DMS153 (cell line): ENCODE measurements around the gene H6PD.

Experiments
- DNase-seq: peaks from one replicate; lab custom pipeline; 2025; lab: John Stamatoyannopoulos, UW

Gene H6PD

DNA sequence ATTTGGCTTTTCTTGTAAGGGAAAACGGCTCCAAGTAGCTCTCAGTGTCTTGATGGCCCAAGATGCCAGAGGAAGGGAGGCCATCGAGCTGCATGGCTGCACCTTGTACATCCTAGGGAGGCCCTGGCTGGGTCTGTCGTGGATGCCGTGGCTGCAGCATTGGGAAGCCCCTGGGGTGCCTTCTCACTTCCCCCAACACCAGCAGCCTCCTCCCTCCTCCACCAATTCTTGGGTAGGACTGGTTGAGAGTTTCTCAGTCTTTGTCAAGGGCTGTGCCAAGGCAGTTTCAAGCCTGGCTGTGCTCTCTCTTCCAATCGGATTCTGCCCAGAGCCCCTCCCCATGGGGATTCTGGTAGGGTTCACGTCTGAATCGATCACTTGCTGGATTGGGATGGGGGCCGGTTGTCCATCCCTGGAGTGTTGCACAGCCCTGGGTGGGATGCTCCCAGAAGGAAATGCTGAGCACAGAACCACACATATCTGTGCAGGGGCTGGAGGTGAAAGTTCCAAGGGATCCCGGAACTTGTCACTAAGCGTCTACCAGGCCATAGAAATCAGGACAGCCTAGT, 44.1 kb downstream of the H6PD start:
- DNase-seq = no peak

DNA sequence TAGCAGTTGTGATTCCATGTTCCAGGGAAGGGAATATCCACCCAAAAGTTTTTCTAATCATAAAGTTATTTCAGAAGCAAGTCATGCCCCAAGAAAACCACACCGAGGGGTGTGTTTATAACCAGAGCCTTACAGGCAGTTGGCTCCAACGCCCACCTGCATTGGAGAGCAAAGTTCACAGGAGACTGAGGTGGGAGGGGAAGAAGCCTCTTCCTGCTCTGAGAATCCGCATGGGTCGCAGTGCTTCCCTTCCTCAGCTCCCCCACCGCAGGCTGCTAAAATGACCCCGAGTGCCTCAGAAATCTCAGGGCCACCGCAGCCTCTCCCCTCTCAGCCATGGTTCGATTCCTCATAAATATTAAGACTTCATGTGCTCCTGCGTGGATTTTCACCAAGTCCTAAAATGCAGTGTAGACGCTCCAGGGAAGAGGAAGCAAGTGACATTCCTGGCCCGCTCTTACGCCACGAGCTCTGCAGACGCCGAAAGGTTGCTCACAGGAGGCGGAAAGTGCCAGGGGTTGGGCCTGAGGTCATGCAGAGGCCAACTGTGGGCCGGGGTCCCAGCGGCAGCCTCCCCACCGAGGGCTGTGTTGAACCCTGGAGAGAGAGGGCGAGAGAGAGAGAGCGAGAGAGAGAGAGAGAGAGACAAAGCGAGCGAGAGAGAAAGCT, 44.7 kb downstream of the H6PD start:
- no peak for DNase-seq

DNA sequence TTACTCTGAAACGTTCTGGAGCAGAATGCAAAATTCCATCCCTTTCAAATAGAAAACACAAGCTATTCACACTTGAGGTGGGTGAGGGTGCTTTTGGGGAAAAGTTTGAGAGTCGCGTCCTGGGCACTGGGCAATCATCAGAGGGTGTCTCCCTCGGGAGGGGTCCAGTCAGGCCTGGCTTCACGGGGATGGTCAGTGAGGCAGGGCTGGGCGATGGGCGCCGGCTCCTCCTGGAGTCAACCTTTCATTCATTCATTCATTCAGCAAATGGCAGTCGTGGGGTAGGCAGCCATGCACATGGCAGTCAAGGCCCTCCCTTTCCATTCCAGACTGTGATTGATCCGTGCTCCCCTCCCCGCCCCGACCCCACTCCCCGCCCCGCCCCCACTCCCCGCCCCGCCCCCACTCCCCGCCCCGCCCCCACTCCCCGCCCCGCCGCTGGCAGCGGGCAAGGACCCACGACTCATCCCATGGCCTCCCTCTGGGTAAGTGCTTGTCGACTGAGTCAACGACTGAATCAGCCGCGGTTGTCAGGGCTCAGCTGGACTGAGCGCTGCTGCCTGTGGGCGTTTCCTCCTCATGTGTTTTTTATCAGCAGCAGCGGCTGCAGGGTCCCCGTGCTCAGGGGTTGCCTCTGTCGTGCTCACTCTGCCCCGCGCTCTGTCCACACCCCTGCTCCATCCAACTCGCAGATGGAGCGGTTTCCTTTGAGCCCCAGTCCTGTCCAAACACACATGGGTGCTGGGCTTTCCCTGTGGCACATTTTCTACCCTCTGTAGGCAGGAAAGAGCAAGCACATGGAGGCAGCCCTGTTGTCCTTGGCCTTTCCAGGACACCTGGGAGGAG, 45.7 kb downstream of the H6PD start:
- DNase-seq = peak; percentile 5

DNA sequence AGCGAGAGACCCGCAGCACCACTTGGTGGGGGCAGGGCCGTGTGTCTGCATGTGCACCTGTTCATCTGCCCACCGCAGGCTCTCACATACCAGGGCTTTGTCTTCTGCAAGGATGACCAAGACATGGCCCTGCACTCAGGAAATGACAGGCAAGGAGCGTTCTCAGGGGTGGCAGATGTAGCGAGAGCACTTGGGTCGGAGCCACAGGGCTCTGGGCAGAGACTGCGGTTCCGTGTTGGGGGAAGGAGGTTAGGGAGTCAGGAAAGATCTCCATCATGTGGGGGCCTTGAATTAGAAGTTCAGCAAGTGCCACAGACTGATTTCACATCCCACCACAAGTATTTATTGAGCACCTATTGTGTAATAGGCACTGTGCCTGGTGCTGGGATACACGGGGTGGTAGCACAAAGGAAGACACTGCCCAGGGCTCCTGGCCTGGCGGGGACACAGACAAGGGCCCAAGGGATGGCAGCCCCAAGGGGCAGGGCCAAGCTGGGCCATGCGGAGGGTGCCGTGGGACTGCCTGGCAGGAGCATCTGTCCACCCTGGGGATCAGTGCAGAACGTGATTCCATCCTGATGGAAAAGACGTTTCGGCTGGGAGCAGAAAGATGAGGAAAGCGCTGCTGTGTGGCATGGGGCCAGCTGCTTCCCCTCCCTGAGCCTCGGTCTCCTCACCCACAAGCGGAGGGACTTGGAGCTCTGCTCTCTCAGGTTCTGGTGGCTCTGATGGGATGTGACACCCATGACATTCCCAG, 46.7 kb downstream of the H6PD start:
- DNase-seq = no peak

DNA sequence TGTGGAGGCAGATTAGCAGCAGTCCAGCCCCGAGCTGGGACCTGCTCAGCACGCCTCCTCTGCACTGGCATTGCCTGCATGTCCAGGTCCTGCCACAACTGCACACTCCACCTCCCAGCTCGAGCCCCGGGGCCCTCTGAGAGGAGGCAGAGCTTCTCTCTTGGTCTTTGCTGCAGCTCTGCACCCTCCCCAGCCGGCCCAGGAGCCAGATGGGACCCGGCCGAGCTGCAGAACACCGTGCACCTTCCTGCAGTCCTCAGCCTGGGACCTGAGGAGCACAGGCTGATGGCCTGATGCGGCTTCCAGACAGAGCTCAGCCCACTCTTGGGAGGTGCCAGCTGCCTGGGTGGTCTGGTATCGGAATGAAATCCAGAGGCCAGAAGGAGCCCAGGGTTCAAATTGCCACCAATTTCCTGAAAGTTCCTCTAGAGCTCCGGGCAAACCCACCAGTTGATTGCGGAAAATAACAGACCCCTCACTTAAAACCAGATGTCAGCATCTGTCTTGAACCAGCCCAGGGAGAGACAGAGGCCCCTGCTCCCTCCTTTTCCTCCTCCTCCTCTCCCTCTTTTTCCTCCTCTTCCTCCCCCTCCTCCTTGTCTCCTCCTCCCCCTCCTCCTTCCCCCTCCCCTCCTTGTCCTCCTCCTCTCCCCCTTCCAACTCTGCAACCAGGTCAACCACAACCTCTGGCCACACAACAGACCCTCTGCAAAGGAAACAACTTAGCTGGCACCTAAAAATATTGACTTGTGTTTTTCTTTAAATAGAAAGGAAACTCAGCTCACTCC, 47.5 kb downstream of the H6PD start:
- DNase-seq = no peak

DNA sequence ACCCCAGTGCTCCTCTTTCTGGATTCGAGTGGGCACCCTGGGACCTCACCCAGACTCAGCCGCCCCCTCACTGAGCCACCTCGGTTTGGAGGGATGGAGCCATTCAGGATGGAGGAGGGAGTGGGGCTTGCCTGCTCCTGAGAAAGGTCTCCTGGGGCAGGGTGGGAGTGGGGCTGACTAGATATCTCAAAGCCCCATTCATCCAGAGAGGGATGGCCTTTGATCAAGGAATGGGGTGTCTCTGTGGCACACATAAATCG, 48.1 kb downstream of the H6PD start:
- no peak for DNase-seq

DNA sequence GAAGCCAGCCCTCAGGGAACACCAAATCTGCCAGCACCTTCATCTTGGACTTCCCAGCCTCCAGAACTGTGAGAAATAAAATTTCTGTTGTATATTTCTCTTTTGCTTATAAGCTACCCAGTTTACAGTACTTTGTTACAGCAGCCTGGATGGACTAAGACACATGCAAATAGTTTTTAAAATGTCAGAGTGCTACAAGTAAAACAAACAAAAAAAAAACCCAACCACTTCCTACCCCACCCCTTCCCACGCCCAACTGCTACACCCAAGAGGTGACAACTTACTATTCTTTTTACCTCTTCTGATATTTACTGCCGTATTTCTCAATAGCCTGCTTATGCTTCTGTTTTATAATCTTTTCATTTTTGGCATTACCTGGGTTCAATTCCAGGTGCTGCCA, 49.5 kb downstream of the H6PD start:
- no peak for DNase-seq

DNA sequence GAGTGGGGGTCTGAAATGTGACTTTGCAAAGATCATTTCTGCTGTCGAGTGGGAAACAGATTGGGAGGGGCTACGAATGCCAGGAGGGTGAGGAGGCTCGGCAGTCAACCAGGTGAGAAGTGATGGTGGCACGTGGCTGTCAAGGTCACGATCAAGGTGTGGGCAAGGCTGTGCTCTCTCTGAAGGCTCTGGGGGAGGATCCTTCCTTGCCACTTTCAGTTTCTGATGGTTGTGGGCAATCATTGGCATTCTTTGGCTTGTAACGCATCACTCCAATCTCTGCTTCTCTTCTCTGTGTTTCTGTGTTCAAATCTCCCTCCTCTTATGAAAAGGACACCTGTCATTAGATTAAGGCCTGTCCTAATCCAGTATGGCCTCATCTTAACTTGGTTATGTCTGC, 52.0 kb downstream of the H6PD start:
- DNase-seq = no peak

DNA sequence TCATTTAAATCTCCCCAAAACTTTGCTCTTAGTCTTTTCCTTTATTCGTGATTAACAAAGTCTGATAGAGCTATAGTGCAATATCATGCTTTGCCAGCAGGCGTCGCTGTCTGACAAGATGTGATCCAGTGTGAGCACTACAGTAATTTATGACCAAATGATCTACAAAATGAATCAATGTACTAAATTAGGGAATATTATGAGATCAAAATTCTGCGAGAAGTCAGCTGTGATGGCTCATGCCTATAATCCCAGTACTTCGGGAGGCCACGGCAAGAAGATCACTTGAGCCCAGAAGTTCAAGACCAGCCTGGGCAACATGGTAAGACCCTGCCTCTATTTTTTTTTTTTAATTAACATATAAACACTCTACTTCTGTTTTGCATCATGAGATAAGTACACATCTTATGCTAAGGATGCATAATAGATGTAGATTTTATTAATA, 54.5 kb downstream of the H6PD start:
- peak; percentile 43 for DNase-seq

DNA sequence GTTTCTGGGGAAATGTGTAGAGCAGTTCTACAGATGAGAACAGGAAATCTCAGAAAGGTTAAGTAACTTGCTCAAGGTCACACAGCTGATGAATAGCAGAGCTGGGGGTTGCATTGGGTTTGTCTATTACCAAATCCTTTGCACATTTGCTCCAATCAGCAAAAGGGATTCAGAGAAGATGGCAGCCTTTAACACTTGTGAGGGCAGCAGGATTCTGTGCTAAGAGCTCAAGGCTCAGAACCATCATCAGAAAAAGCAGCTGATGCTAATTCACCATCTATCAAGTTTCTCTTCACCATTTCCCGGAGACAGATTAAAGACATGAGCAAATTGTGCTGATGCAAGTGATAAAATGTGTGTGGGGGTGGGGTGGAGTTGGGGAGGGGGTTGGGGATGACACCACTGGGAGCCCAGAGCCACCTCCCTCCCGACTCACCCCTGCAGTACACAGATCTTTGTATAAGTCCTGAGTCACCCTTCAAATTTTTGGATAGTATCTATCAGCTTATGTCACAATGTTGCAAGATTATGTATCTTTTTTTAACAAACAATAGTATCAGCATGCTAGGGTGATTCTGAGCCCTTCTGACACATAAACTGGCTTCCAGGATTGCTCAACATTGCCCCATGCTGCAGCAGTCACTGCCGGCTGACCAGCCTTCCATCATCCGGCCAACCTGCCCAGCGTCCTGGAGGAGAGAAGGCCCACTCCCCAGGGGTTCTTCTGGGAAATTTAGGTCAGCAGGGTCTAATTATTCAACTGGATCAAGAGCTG, 55.3 kb downstream of the H6PD start:
- no peak for DNase-seq

DNA sequence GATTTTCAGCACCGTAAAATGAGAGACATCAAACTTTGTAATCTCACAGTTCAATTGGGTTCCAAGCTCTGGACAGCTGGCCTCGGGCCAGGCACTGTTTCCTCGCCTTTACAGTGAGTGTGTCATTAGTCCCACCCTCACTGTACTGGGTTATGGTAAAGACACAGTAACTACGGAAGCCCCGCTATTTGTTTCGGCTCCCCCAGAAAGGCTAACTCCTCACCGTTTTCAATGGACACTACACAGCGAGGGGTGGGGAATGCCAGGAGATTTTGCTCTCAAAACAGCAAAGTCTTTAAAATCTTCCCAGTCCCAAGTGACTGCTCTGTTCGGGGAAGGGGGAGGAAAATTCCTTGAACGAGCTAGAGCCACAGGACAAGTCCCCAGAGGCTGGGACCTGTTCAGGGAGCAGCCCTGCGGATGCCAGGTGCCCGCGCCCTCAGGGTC, 57.4 kb downstream of the H6PD start:
- DNase-seq = no peak

DNA sequence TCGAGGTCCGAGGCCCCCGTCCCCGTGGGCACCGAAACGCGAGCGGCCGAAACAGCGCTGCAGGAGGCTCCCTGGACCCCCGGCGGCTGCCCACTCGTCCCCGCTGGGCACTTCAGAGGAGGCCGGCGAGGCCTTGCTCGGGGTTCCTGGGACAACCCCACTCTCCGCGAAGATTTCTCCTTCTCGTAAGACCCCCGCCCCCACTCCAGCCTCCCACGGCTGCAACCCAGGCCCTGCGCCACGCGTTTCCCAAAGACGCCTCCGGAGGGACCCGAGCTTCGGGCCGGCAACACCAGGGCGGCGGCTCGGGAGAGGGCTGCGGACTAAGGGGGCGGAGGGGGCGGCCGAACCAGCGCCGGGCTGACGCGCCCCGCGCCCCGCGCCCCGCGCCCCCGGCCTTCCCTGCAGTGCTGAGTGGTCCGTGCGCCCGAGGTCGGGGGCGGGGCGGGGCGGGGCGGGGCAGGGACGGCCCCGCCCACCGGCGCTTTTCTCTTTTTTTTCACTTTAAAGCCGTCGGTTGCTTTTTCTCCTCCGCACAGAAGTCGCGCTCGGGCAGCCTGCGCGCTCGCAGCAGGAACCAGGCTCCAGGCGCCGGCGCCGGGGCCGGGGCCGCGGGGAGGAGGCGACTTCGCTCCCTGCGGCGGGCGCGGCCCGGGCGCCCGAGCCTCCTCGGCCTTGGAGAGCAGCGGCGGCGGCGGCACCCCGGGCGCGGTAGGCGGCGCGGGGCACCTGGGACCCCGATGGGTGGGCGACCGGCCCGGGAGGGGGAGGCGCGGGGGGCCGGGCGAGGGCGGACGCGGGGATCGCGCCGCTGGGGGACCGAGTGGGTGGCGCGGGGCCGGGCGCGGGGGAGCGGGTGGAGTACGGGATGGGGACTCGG, 58.0 kb downstream of the H6PD start, which contains the start of gene SPSB1:
Gene SPSB1, plus strand, starts transcription at position 534 of the 880 bp plus-strand sequence. CDS start 62,998 bp downstream, outside the sequence.
- DNase-seq = peak; percentile 53

DNA sequence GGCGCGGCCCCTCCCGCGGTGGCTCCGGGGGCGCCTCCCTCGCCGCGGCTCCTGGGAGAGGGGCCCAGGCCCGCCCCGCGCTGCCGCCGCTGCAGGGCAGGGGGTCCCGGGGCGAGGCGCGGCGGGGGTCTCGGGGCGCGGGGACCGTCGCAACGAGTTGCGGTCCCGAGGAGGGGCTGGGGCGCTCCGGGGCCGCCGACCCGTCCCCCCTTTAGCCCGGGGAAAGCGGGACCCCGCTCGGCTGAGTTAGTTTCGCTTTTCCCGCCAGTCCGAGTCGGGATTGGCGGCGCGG, 58.6 kb downstream of the H6PD start:
- no peak for DNase-seq

DNA sequence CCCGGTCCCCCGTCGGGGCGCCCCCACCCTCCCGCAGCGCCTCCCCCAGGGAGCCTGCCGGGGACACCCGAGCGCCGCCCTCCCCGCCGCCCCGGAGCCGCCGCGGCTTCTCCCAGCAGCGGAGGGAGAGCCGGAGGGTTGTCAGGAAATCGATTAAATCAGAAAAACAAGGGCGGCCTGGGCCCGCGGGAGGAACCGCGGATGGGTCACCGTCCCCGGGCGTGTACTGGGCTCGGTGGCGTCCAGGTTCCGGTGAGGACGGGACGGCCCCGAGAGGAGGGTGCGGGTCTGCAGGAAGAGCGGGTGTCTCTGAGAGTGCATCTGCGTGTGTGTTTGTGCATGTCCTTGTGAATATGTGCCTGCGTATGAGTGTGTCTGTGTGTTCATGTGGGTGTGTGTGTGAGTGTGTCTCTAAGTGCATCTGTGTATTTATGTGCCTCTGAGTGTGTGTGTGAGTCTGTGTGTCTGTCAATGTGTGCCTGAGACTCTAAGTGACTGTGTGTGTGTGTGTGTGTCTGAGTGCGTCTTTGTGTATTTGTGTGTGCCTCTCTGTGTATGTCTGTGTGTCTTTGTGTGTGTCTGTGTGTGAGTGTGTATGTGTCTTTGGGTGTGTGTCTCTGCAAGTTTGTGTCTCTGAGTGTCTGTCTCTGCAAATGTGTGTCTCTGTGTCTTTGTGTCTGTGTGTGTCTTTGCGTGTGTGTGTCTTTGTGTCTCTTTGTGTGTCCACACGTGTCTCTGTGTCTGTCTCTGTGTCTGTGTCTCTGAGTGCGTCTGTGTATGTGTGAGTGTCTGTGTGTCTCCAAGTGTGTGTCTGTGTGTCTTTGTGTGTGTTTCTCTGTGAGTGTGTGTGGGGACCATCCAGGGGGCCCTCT, 59.2 kb downstream of the H6PD start:
- no peak for DNase-seq

DNA sequence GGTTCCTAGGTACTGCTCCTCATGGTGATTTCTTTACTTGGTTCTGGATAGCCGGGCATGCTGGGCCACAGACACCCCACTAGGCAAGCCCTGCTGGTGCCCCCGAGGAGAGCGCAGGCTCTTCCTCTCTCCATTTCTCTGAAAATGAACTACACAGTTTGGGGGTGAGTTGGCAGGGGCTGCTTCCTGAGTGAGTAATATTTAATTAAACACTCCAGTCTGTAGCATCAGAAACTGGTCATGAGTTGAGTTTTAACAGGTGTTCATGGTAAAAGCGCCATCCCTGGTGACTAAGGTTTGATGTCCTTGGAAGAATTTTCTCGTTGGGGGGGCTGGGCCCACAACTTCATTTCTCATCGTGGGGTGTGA, 59.8 kb downstream of the H6PD start:
- no peak for DNase-seq

DNA sequence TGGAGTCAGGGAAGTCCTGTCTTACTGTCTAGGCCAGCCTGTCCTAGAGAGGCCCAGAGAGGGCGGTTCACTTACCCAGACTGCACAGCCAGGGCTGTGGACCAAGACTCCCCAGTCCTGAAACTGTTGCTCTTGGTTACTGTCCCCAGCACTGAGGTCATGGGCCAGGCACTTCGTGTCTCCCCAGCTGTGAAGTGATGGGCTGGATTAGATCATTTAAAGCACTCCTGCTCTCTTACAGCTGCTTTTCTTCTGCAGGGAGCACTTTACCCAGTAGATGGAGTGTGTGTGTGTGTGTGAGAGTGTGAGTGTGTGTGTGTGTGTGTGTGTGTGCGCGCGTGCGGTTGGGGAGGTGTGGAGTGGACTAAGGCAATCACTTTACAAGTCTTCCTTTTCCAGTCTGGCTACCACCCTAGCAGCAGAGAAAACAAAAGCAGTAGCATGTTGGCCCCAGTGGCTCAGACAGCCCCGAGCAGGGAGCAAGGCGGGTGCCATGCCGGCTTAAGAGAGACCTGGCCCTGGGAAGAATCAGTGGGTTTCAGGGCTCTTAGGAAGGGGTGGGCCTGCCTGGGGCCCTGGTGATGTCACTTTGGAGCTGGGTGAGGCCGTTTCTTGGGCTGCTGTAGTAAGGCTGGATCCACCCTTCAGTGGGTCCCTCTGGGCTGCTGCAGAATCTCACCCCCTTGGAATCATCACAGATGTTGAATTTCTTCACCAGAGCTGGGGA, 60.5 kb downstream of the H6PD start:
- peak; percentile 10 for DNase-seq

DNA sequence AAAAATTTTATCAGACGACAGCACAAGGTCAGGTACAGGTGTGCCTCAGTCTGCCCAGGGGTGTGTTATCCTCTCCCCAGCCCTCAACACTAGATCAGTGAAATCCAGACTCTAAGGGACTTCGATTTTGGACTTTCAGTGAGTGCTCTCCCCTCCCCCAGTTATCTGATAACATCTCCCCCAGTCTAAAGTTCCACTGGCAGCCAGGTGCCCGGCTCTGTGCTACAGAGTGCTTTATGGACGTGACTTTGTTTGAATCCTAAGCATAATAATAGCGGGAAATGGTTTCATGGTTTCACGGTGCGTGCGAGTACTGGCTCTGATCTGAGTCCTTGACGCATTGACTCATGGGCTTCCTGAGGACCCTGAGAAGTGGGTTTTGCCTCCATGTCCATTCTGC, 61.3 kb downstream of the H6PD start:
- no peak for DNase-seq

DNA sequence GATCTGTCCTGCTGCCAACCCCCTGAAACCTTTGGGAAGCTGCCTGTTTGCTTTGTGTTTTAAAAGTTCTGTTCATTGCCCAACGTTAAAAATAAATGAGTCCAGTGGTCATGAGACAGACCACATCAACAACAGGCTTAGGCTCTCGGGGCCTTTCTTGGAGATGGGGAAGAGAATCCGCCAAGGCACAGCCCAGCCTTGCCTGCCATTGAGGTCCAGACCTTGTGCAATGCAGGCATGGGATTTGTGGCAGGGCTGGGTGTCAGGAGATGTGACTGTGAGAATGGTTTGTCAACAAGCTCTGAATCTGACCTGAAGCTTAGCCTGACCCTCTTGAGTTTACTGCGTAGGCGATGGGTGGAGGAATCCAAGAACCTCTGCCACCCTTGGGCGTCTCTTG, 62.3 kb downstream of the H6PD start:
- DNase-seq = no peak

DNA sequence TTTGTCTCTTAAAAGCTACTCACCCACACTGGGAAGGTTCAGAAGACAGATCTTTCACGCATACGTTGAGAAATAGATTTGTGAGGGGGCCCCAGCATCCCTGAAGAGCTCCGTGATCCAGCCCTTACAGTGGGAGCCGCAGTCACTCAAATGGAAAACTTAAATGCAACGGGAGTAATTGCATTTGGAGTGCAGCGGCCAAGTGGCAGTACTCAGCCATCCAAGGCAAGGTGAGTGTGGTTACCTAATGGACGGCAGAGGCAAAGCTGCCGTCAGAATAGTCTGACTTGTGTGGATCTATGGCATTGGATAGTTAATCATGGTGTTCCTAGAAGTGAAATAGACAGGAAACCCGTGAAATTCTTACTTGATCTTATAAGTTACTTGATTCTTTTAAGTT, 63.3 kb downstream of the H6PD start:
- DNase-seq = no peak
